Activated B cell treated with CpG ODN at 0.5 μM for 24 hours (primary cell): ENCODE results near the gene MED27. TPM values are rescaled to one million over a fixed set of nuclear protein-coding genes. Genes with fewer than 3 reads are reported as not detected.

Experiments used
- ATAC-seq: fragments of 200-7000 bp; cut with Tn5 transposase; one replicate; pipeline ENCODE4 v1.10.0; 2021; ENCODE audit warnings: low read depth, mild to moderate bottlenecking, moderate library complexity
- CTCF ChIA-PET: fragments of 350-600 bp; sonication (Branson Sonifier 250); formaldehyde crosslinking; loops from one replicate; lab custom pipeline; 2021; ENCODE audit warnings: antibody characterized with exemption; lab: Charles Lee
- POLR2A ChIA-PET: fragments of 350-600 bp; sonication (Branson Sonifier 250); formaldehyde crosslinking; loops from one replicate; lab custom pipeline; 2021; ENCODE audit warnings: antibody characterized with exemption; lab: Charles Lee
- DNase-seq: peaks from one replicate; pipeline ENCODE4 v3.0.0; 2022
- H3K27ac Mint-ChIP-seq: one replicate; pipeline ENCODE4 v1.8.0; 2020; ENCODE audit warnings: mixed read lengths
- H3K27me3 Mint-ChIP-seq: one replicate; pipeline ENCODE4 v1.8.0; 2021; ENCODE audit warnings: mixed read lengths
- H3K36me3 Mint-ChIP-seq: one replicate; pipeline ENCODE4 v1.8.0; 2021; ENCODE audit warnings: low read depth, mixed read lengths
- H3K4me1 Mint-ChIP-seq: one replicate; pipeline ENCODE4 v1.8.0; 2021; ENCODE audit warnings: mixed read lengths
- H3K4me3 Mint-ChIP-seq: one replicate; pipeline ENCODE4 v1.8.0; 2020; ENCODE audit warnings: mild to moderate bottlenecking, mixed read lengths
- H3K9me3 Mint-ChIP-seq: one replicate; pipeline ENCODE4 v1.8.0; 2020; ENCODE audit warnings: mixed read lengths
- intact Hi-C: fragments of 100-400 bp; cut with micrococcal nuclease; formaldehyde crosslinking; loops from one replicate; pipeline ENCODE4 v1.15.1; 2024
- total RNA-seq: library from RNA; stranded (reverse); gene quantifications from 2 replicates; pipeline ENCODE4 v1.2.3, GENCODE V29; 2022
- TF ChIP-seq, protein P1 (sequence below): fragments of 200-600 bp; IDR thresholded peaks from one replicate; pipeline ENCODE4 v1.8.0; 2022; ENCODE audit warnings: antibody characterized with exemption, mild to moderate bottlenecking

MED27 gene
- total RNA-seq, 1 donor from 2014 or later, result 24.5 TPM

DNA sequence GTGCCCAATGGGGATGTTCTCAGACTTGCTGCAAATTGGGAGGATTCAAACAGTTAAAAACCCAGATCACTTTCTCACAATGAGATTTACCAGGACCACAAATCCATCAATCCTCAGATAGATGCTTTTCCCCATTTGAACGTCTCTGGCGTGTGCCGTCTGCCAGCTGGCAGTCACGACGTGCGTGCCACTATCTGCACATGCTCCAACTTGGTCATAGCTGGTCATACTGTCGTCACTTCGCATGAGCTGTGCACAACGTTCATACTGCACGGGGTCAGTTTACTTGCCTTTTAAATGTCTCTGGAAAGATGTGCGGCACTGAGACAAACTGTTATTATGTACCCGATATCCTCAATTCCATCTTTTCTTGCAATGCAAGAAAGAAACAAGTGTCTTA, 221.5 kb downstream of the MED27 start:
- no peaks in the 10 kb centered on the region for H3K27me3 Mint-ChIP-seq
- peaks cover 33% of the 10 kb centered on the region for H3K36me3 Mint-ChIP-seq
- no peak overlapping the region for H3K27ac Mint-ChIP-seq
- H3K9me3 Mint-ChIP-seq, result no peaks in the 10 kb centered on the region
- H3K4me1 Mint-ChIP-seq, result peaks cover 5% of the 10 kb centered on the region
- DNase-seq (no peak), ATAC-seq (no peak)
- TF ChIP-seq, protein P1, sequence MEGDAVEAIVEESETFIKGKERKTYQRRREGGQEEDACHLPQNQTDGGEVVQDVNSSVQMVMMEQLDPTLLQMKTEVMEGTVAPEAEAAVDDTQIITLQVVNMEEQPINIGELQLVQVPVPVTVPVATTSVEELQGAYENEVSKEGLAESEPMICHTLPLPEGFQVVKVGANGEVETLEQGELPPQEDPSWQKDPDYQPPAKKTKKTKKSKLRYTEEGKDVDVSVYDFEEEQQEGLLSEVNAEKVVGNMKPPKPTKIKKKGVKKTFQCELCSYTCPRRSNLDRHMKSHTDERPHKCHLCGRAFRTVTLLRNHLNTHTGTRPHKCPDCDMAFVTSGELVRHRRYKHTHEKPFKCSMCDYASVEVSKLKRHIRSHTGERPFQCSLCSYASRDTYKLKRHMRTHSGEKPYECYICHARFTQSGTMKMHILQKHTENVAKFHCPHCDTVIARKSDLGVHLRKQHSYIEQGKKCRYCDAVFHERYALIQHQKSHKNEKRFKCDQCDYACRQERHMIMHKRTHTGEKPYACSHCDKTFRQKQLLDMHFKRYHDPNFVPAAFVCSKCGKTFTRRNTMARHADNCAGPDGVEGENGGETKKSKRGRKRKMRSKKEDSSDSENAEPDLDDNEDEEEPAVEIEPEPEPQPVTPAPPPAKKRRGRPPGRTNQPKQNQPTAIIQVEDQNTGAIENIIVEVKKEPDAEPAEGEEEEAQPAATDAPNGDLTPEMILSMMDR, result no peak
- H3K4me3 Mint-ChIP-seq, result no peak overlapping the region
- CTCF ChIA-PET, result no interaction called here
- POLR2A ChIA-PET, result no interaction called here
- intact Hi-C loops, result no loop called here

DNA sequence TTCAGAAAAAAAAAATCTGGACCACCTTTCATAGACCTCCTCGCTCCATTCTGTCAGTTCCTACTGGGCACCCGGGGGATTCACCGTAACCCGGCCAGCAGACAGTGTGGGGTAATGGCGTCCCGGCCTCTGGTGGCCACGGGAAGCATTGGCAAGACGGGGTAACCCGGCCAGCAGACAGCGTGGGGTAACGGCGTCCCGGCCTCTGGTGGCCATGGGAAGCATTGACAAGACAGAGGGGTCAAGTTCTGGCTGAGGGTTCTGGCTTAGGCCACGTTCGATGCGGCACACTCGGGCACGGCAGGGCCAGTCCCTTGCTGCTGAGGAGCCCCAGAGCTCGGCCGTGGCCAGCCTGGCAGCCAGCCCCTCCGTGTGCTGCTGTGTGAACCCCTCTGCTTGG, 223.6 kb downstream of the MED27 start:
- ATAC-seq (no peak), DNase-seq (no peak)
- intact Hi-C loops, result no loop called here
- Mint-ChIP-seq H3K36me3 (peaks cover 20% of the 10 kb centered on the region), H3K4me3 (no peak overlapping the region), H3K4me1 (peaks cover 5% of the 10 kb centered on the region), H3K27ac (no peak overlapping the region), H3K27me3 (no peaks in the 10 kb centered on the region), H3K9me3 (no peaks in the 10 kb centered on the region)
- ChIA-PET POLR2A (interaction anchor here (0.6 kb wide), 1 partner anchor 1039 kb away, joined by 14 read pairs; no protein-coding TSS in a partner anchor), CTCF (no interaction called here)
- TF ChIP-seq, protein P1, result no peak

DNA sequence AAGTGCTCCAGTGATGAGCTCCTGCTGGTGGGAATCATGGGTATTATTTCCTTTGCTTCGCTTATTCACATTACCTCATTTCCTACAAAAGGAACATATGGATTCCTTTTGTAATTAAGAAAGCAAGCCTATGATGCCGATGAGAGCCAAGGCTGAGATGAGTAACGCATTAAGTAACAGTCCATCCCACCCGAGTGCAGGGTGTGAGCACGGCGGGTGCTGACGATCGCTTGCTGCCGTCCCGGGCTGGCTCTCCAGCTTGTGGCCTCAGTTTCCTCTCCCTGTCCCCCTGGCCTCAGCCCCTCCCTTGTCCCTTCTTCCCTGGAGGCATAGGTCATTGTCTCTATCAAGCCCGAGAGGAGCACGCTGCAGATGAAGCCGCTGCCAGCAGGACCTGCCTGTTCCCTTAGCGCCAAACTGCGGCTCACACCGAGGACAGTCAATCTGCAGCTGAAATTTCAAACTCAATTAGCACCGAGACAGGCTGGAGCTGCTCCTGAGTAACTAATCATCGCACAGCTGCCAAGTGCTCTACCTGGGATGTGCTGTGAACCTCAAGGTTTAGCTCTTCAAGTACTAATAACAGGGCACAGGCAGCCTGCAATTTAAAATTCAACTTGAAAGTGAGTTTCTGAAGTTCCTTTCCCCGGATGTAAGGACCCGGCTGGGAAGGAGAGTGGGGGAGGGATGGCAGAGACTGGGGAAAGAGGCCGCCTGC, 224.6 kb downstream of the MED27 start:
- DNase-seq, result no peak
- POLR2A ChIA-PET, result no interaction called here
- H3K9me3 Mint-ChIP-seq, result no peaks in the 10 kb centered on the region
- no peaks in the 10 kb centered on the region for H3K4me1 Mint-ChIP-seq
- H3K36me3 Mint-ChIP-seq, result peaks cover 11% of the 10 kb centered on the region
- H3K27me3 Mint-ChIP-seq, result no peaks in the 10 kb centered on the region
- intact Hi-C loops, result no loop called here
- H3K4me3 Mint-ChIP-seq, result no peak overlapping the region
- TF ChIP-seq, protein P1, result no peak
- CTCF ChIA-PET, result no interaction called here
- no peak for ATAC-seq
- no peak overlapping the region for H3K27ac Mint-ChIP-seq

DNA sequence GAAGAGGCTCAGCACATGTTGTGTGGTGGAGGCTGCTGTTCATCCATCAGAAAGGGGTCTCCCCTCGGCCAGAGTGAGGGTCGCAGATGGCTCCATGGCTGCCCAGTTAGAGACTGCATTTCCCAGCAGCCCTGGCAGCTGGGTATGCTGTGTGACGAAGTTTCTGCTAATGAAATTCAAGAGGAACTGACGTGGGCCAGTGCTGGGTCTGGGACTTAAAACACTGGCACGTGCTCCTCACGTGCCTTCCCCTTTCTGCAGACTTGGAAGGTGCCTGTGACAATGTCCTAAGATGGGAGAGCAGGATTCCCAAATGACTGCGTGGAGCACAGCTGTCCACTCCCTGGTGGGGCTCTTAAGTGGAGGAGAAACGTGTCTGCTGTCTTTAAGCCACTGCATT, 225.3 kb downstream of the MED27 start:
- CTCF ChIA-PET, result no interaction called here
- no peak for DNase-seq
- intact Hi-C loops, result no loop called here
- POLR2A ChIA-PET, result no interaction called here
- no peaks in the 10 kb centered on the region for H3K9me3 Mint-ChIP-seq
- TF ChIP-seq, protein P1, result no peak
- no peaks in the 10 kb centered on the region for H3K4me1 Mint-ChIP-seq
- H3K27ac Mint-ChIP-seq, result no peak overlapping the region
- no peaks in the 10 kb centered on the region for H3K27me3 Mint-ChIP-seq
- no peak for ATAC-seq
- no peak overlapping the region for H3K4me3 Mint-ChIP-seq
- H3K36me3 Mint-ChIP-seq, result peaks cover 4% of the 10 kb centered on the region

DNA sequence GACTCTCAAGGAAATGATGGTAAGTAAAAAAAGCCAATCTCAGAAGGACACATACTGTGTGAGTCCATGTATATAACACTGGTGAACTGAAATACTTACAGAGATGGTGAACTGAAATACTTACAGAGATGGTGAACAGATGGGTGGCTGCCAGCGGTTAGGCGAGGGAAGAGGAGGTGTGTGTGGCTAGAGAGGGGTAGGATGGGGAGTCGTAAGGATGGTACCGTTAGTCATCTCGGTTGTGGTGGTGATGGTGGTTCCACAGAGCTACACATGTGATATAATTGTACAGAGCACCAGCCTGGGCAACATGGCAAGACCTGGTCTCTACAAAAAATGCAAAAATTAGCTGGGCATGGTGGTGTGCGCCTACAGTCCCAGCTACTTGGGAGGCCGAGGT, 226.2 kb downstream of the MED27 start:
- H3K4me1 Mint-ChIP-seq, result no peaks in the 10 kb centered on the region
- ChIA-PET CTCF (no interaction called here), POLR2A (no interaction called here)
- no peaks in the 10 kb centered on the region for H3K9me3 Mint-ChIP-seq
- no peaks in the 10 kb centered on the region for H3K27me3 Mint-ChIP-seq
- no peak overlapping the region for H3K4me3 Mint-ChIP-seq
- TF ChIP-seq, protein P1, result no peak
- DNase-seq (no peak), ATAC-seq (no peak)
- H3K36me3 Mint-ChIP-seq, result no peaks in the 10 kb centered on the region
- intact Hi-C loops, result no loop called here
- H3K27ac Mint-ChIP-seq, result no peak overlapping the region
